Ovary (tissue), 9 donors: Measurements from ENCODE around the gene DPYSL3. TPM values are rescaled to one million over a fixed set of nuclear protein-coding genes. Genes with fewer than 3 reads are reported as not detected.

Experiments
- DNase-seq, 5 donors: peaks; one replicate each; pipeline ENCODE4 v3.0.0-alpha.2; 2019 to 2020
- H3K27ac ChIP-seq, 2 donors: fragments of 200-600 bp; one replicate each; pipeline versions ENCODE4 v1.5.1 to v1.8.0; 2019 to 2022
- H3K27me3 ChIP-seq: fragments of 200-600 bp; one replicate; pipeline ENCODE4 v1.8.0; 2022
- H3K36me3 ChIP-seq: fragments of 200-600 bp; sonication (generic); one replicate; pipeline ENCODE4 v1.5.1; 2019
- H3K4me1 ChIP-seq: one replicate; pipeline ENCODE4 v1.8.1; 2013; ENCODE audit warnings: mild to moderate bottlenecking, moderate library complexity; ENCODE audit not compliant: insufficient read depth
- H3K4me3 ChIP-seq: fragments of 200-600 bp; sonication (generic); one replicate; pipeline ENCODE4 v1.5.1; 2017
- H3K9me3 ChIP-seq, 2 donors: fragments of 200-600 bp in 1 of 2; sonication (generic) in 1 of 2; one replicate each; pipeline versions ENCODE4 v1.5.1 to v1.8.1; 2013 to 2019; ENCODE audit warnings: mild to moderate bottlenecking in 1 of 2, moderate library complexity in 1 of 2
- CTCF ChIP-seq, 3 donors: fragments of 450-650 bp in 2 of 3; fragments of 200-600 bp in 1 of 3; IDR thresholded peaks; one replicate each; pipeline versions ENCODE4 v1.5.1 to v1.8.0; 2016 to 2022; ENCODE audit warnings: antibody characterized with exemption in 3 of 3, mild to moderate bottlenecking in 1 of 3
- EP300 ChIP-seq: sonication (generic); formaldehyde crosslinking; IDR thresholded peaks from one replicate; pipeline ENCODE4 v1.6.1; 2017; ENCODE audit warnings: antibody characterized with exemption
- POLR2A ChIP-seq: fragments of 450-650 bp; IDR thresholded peaks from one replicate; pipeline ENCODE4 v1.6.1; 2017; ENCODE audit warnings: antibody characterized with exemption, mild to moderate bottlenecking, moderate library complexity
- WGBS, 3 donors: extraction: QIAGEN DNeasy Blood & Tissue Kit in 1 of 3; methylation state at CpG; one replicate each; pipeline versions ENCODE4 v1.1.5 to v1.1.7; 2013 to 2017; 5-methylcytosine and 5-hydroxymethylcytosine counted together
- intact Hi-C, 4 donors: fragments of 100-400 bp; cut with DNase I; formaldehyde crosslinking; loops; one replicate each; pipeline versions ENCODE4 v1.11.0 to v1.15.1; 2022 to 2023
- polyA plus RNA-seq, 2 donors: library from polyadenylated mRNA; stranded (reverse); fragments of 200-250 nt in 1 of 2; fragments of 350-450 nt in 1 of 2; fragmentation: Illumina TruSeq in 1 of 2; extraction: RNeasy Lipid Tissue Mini Kit (QIAGEN cat#74804) in 1 of 2; gene quantifications; one replicate each; pipeline ENCODE4 v1.2.3, GENCODE V29; 2013 to 2014
- total RNA-seq, 7 donors: library from RNA; depleted of rRNA in 2 of 7; stranded (reverse); fragments of >200 nt in 2 of 7; fragmentation: NEBNext Ultra II Directional in 3 of 7; extraction: Animal tissue kit (Norgen Biotek cat#: 25700) in 3 of 7; gene quantifications; one replicate each; pipeline versions ENCODE4 v1.1.0 to v1.2.4, GENCODE V29; 2016 to 2023
- donor health status: DM: no; HTN: no; CAD: no; lungs with moderate emphysema.
- donor health status: DM: no; HTN: no; CAD: no.
- donor health status: Bipolar disorder and iron deficiency.
- donor health status: DM: yes; HTN: yes; CAD: no.
- donor health status: DM: no; HTN: no; CAD: no.
- donor health status: DM: yes; HTN: yes; CAD: no.

DPYSL3 gene
- total and polyA plus RNA-seq, 9 donors, result 77.9 to 606 (median 158) TPM

DNA sequence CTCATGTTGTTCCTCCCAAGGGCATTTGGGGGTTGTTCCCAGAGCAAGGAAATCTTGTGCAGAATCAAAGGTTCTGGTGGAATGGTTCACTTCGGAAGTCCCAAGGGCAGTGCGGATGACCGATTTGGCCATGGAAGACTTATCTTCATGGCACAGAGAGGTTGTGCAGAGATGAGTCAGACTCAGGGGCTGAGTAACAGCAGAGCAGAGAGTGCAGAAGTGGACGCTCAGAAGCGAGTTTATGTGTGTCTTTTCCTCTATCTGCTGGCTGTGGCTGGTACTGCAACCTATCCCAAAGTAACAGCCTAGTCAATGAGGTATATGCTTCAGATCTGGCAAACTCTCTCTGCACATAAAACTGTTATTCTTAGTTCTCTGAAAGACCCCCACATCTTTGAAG is 118.1 kb downstream of the DPYSL3 start:
- TF ChIP-seq POLR2A (no peak), CTCF (IDR thresholded peaks at IDR 0.05) (peak in 1 of 3 donors; percentile 24), EP300 (no peak)
- DNase-seq, result peak in 1 of 5 donors; percentile 43
- intact Hi-C loops, result no loop called here
- H3K4me1 ChIP-seq, result peaks cover 6% of the 10 kb centered on the region
- H3K9me3 ChIP-seq, result no peaks in the 10 kb centered on the region
- H3K36me3 ChIP-seq, result no peaks in the 10 kb centered on the region
- H3K4me3 ChIP-seq, result no peak overlapping the region
- WGBS, 3 donors, result 55 to 61% (median 56%) methylated on average over 5 of the region's 5 CpGs
- H3K27ac ChIP-seq, result no peak overlapping the region
- no peaks in the 10 kb centered on the region for H3K27me3 ChIP-seq

DNA sequence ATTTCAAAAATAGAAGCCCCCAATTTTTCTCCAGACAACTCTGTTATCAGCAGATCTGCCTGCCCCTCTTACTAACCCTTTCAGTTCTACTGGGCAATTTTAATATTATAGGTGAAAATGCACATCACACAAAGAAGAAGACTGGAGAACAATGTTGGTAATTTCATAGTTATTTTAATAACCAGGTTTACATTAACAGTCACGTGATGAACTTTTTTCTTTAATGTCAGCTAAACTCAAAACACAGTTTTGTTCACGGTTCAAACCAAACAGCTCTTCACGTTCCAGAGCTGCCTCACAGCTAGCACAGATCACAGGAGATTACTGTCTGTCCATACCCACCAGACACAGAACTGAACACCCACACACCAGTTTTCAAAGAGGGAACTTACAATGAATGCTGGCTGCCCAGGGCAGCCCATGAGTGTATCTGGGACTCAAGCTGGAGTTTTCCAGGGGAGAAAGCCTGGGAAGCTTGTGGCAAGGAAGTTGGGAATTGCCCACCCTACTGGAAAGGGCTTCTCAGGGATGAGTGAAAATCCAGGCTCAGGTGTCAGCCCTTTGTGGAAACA is 119.1 kb downstream of the DPYSL3 start:
- Histone ChIP-seq H3K9me3 (no peaks in the 10 kb centered on the region), H3K4me1 (peaks cover 3% of the 10 kb centered on the region), H3K4me3 (no peak overlapping the region), H3K36me3 (no peaks in the 10 kb centered on the region), H3K27me3 (no peaks in the 10 kb centered on the region), H3K27ac (no peak overlapping the region)
- no peak for DNase-seq
- WGBS, 3 donors, result 49 to 71% (median 66%) methylated on average over 3 of the region's 3 CpGs
- no peak for TF ChIP-seq POLR2A
- no peak for TF ChIP-seq EP300
- no peak for TF ChIP-seq CTCF (IDR thresholded peaks at IDR 0.05)
- intact Hi-C loops, result no loop called here

DNA sequence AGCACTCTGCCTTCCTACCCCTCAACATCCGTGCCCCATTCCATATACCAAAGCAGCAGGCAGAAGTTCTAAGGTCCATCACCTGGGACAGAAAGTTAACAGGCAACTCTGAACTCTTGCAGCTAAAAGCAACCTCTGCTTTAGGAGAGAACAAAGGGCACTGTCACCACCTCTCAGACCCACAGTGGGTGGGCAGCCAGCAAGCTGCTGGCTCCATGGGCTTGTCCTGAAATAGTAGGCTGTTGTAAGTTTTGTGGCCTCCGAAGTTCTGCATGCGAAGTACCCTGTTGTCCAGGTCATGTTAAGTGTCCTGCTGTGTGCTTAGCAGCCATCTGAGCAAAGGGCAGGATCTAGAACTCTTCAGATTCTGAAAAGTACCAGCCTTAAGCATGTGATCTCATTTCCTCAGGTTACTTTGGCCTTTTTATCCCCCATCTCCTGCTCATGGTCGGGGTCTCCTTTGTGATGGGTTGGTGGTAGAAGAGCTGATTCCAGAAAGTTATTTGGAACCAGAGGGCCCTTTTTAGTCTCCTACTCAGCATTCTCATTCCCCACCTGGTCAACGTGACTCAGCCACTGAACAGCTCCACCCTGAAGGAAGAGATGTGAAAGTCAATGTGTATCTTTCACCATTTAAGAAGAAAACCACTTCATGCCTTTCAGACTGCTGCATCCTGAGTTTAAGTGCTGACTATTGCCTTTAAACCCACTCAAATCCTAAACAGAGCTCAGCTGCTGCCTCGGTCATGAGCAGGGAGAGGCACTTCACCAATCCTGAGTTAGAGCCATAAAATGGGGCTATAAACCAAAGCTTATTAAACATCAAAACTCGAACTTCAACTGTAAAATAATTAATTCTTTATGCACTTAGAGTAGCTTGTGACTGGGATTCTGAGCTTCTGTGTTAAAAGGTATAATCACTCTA is 121.4 kb downstream of the DPYSL3 start:
- WGBS, 3 donors, result 55 to 69% (median 67%) methylated on average over 7 of the region's 7 CpGs
- no peak overlapping the region for H3K27ac ChIP-seq
- H3K4me3 ChIP-seq, result no peak overlapping the region
- H3K9me3 ChIP-seq, result no peaks in the 10 kb centered on the region
- peaks cover 4% of the 10 kb centered on the region for H3K4me1 ChIP-seq
- DNase-seq, result no peak
- intact Hi-C loops, result no loop called here
- H3K36me3 ChIP-seq, result no peaks in the 10 kb centered on the region
- no peak for TF ChIP-seq EP300
- no peak for TF ChIP-seq POLR2A
- no peak for TF ChIP-seq CTCF (IDR thresholded peaks at IDR 0.05)
- no peaks in the 10 kb centered on the region for H3K27me3 ChIP-seq

GRCh38 chr5:147387109-147387508 is 122.8 kb downstream of the DPYSL3 start:
- 72 to 76% (median 73%) methylated on average over 4 of the region's 4 CpGs for WGBS, 3 donors
- no peak for DNase-seq
- Histone ChIP-seq H3K27ac (no peak overlapping the region), H3K9me3 (no peaks in the 10 kb centered on the region), H3K4me3 (no peak overlapping the region), H3K27me3 (no peaks in the 10 kb centered on the region), H3K36me3 (no peaks in the 10 kb centered on the region), H3K4me1 (peaks cover 4% of the 10 kb centered on the region)
- intact Hi-C loops, result no loop called here
- TF ChIP-seq CTCF (IDR thresholded peaks at IDR 0.05), result no peak
- no peak for TF ChIP-seq EP300
- TF ChIP-seq POLR2A, result no peak
